Hindlimb muscle (tissue), 1 donor: ENCODE data around the gene CKS1B. TPM values are rescaled to one million over a fixed set of nuclear protein-coding genes. Genes with fewer than 3 reads are reported as not detected.

Experiments used
- DNase-seq: peaks from one replicate; pipeline ENCODE4 v3.0.0-alpha.2; 2013
- polyA plus RNA-seq: library from polyadenylated mRNA; unstranded; fragments of 120-200 nt; gene quantifications from one replicate; pipeline ENCODE4 v1.2.1, GENCODE V29; 2013; ENCODE audit not compliant: insufficient read length

Gene CKS1B
- polyA plus RNA-seq, 1 donor, result 48.2 TPM

GRCh38 chr1:155002464-155003226 lies 28.2 kb downstream of the CKS1B start, which contains the start of gene ZBTB7B:
TSS of gene ZBTB7B (plus strand) at chr1:155002802. CDS start at chr1:155014661, 11,859 bp downstream.
- DNase-seq, result peak; percentile 37

- peak; percentile 48 for DNase-seq
These were observed 28.8 kb downstream of the CKS1B start for GRCh38 chr1:155003227-155003765.

- DNase-seq, result peak; percentile 52
These were observed 29.4 kb downstream of the CKS1B start for GRCh38 chr1:155003766-155004351.

DNA sequence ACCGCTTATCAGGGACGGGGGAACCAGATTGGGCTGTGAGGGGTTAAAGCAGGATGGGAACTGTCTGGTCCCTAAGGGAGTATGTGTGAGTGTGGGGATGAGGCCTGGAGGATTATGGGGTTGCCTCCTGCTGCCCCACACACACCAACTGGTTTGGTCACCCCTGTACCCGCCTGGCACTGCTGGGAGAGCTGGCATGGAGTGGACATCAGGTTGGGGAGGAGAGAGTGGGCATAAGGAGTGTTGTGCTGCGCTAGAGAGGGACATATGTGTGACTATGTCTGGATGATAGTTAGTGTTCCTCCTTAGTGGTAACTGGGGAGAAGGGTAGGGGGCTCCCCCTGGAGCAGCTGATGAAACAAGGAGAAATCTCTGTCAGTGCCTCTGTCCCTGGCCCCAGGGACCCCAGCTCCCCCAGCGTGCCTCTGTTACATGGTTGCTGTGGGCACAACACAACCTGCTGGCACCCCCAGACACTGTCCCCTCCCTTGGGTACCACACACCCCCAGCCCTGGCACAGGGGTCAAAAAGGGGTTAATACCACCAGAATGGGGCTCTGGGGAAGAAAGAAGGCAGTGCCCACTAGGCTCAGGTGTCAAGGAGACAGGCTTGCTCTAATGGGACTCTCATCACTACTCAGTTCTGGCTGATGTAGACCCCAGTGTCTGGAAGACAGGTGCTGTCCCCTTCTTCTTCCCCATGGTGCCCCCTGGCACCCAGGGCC lies 30.0 kb downstream of the CKS1B start:
- DNase-seq, result no peak

DNA sequence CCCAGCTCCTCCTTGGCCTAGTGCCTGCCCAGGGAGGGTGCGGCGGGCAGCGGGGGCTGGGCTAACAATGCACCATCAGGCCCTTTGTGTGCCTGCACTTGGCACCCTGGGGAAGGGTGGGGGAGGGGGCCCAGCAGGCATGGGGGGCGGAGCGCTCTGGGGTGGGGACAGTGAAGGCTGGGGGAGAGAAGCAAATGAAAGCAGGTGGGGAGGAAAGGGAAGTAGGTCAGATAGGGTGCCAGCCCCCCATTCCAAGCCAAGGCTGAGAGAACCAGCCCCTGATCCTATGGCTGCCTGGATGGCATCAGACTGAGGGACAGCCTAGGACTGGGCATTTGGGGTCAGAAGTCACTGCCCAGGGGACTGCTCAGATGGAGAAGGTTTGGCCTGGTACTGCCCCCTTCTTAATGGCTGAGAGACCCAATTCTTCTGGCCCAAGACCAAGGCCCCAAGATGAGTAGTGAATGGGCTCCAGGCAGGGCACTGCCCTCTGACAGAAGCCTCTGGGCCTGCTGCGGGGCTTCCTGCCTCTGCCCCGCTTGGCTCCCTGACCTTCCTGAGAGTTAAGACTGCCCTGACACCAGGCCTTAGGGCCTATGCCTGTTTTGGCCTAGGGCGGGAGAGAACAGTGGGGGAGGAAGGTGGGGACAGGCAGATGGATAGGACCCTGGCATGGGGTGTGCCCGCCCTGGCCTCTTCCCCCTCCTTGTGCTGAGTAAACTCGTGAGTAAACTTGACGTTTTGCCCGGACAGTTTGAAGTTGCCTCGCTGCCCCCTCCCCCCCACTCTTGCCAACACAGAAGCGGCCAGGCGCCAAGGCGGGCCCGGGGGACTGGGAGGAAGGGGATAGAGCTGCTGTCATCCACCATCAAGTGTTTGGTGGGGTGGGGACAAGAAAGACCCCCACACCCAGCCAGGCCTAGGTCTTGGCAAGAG lies 30.9 kb downstream of the CKS1B start:
- no peak for DNase-seq

- DNase-seq, result no peak
These were observed 32.2 kb downstream of the CKS1B start for GRCh38 chr1:155006601-155007101.

- DNase-seq, result no peak
These were observed 32.9 kb downstream of the CKS1B start for GRCh38 chr1:155007251-155007828.

DNA sequence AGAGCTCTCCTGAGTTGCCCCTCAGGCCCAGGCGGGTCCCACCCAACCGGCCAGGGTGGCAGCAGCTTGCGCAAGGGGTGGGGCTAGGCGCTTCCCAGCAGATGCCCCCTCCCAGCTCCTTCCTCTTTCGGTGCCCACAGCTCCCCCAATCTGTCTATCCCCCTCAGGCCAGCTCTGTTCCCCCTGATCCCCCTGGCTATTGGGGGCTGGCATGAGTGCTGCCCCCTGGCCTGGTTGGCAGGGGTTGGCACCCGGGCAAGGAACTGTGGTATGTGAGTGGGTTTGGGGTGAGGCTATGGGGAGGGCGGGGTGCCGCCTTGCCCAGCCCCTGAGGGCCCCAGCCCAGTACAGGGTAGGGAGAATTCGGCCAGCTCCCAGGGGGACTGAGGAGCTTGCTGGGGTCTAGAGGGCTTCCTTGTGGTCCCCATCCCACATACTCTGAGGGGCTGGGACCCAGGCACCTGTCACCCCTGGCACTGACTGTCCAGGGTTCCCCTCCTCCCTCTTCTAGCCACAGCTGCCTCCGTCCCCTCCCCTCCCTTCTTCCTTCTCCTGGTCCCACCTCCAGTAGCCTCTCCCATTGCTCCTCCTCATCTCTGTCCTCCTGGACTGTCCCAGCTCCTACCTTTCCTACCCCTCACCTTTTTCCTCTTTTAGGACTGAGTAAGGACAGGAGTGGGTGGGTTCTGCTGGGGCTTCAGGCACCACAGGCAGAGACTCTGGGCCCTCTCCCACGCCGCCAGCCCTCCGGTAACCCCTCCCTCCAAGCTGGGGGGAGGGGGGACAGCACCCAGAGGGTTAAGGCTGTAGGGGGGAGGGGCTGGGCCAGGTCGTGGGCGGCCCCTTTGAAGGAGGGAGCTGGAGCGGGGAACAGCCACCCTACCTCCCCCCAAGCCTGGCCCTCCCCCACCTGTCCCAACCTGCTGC lies 33.8 kb downstream of the CKS1B start:
- no peak for DNase-seq

- DNase-seq, result no peak
These were observed 34.8 kb downstream of the CKS1B start for GRCh38 chr1:155009221-155009711.

DNA sequence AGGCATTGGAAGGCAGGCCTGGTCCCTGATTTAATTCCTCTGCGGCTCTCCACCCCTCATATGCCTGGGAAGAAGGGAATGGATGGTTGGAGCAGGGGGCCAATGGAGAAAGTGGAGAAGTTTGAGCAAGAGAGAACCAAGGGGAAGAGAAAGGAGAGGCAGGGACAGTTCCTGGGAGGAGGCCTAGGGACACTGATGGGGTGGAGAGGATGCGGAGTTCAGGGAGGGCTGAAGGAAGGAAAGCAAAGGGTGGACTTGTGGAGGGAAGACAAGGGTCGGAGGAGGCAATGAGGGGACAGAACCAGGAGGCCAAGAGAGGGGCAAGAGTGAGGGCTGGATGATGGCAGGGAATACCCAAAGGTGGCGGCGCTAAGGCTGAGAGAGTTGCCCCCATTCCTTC lies 35.3 kb downstream of the CKS1B start:
- no peak for DNase-seq

DNA sequence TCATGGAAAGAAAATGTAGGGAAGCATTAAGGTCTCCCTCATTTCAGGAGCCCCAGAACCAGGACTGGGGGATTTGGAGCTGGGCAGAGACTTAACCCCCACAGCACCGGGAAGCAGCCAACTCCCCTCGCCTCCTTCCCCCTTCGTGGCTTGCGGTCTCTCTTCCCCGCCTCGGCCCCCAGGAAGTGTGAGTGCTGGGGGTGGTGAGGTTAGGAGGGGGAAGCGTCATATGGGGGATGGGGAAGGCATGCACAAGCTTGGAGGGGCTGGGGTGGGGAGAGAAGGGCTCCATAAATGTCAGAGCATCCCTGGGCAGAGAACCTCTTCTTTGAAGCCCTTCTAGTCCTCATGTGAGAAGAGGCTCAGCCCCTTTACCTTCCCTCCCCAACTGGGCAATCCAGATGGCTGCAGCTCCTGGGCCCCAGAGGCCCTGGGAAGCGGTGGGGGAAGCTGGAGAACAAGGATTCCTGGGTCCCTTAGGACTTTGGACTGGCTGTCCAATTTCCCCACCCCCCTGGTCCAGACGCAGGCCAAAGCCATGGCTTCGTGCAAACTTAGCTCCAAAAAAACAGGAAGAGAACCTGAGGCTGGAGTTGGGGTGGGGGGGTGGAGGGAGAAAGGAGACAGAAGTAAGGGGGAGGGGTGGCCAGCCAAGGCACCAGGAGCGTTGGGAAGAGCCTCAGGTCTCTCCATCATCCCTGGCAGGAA lies 35.9 kb downstream of the CKS1B start:
- no peak for DNase-seq

DNA sequence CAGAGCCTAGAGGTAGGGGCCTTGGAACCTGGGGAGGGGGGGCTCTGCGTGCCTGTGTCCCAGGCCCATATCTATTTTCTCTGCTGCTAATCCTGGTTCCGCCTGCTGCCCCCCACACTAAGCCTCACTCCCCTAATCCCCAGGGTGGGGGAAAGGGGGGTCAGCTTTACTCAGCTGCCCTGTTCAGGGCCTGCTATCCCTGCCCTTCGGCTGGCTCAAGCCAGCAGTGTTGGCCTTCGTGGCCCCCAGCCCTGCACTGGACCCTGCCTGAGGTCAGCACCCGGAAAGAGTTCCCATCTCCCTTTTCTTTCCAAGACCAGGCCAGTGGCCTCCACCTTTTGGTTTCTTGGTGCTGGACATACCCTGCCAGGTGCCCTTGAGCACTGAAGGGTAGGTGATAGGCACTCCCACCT lies 36.5 kb downstream of the CKS1B start:
- no peak for DNase-seq

DNA sequence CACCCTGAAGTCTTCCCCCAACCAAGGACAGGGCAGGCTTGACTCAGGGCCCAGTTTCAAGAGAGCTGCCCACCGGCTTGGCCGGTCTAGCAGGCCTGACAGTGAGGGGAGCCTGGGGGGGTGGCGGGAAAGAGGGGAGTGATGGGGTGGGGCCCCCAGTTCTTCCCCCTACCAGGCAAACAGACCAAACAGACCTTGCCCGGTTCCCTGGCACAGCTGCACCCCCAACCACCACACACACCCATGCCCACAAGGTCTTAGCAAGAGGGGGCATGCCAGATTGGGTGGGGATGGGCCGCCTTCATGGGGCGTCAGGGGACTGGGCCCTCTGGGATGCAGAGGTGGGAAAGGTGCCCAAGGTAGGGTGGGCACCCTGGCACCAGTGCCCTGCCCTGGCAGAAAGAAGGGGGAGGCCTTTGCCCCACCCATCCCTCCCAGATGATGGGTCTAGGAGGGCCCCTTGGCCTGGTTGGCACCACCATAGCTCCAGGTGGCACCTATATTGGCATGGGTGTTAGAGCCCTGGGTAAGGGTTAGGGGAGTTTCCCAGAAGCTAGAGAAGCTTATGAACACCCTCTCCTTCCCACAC lies 37.0 kb downstream of the CKS1B start:
- no peak for DNase-seq

GRCh38 chr1:155012026-155012546 lies 37.6 kb downstream of the CKS1B start:
- DNase-seq, result no peak

GRCh38 chr1:155012776-155013602 lies 38.5 kb downstream of the CKS1B start:
- DNase-seq, result no peak

DNA sequence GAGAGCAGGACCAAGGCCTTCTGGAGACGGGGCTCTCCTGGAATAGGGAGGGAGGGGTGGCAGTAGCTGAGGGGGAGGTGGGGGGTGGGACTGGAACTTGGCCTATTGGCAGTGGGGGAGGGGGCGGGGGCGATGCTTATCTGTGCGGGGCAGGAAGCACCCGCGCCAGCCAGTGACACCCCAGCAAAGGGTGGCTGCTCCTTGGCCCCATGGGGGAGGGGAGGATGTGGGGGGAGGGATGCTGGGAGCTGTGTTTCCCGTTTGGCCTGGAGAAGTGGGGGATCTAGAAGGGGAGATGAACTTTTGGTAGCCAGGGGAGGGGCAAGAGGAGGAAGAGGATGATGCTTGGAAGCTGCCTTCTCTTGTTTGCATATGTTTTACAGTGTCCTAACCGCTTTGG lies 39.2 kb downstream of the CKS1B start:
- no peak for DNase-seq

- DNase-seq, result no peak
These were observed 40.4 kb downstream of the CKS1B start for GRCh38 chr1:155014709-155015508.
